ENCODE measurements around the gene DOCK3.

DNA sequence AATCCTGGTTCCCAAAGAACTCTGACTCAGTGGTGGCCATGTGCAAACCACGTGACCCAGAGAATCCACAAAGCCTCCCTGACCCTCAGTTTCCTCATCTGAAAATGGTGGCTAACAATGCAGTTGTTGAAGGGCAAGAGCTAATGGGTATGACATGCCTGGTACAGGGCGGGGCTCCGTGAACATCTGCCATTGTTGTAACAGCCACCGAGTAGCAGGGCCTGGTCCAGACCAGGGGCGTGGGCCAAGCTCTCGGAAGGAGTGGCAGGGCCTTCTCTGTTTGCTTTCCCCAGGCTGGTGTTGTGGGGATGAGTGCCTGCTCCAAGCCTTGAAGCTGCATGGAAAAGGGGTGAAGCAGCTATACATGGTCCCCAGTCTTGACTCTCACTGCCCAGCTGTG, 44.3 kb upstream of the DOCK3 start:
- TF ChIP-seq, protein P1, sequence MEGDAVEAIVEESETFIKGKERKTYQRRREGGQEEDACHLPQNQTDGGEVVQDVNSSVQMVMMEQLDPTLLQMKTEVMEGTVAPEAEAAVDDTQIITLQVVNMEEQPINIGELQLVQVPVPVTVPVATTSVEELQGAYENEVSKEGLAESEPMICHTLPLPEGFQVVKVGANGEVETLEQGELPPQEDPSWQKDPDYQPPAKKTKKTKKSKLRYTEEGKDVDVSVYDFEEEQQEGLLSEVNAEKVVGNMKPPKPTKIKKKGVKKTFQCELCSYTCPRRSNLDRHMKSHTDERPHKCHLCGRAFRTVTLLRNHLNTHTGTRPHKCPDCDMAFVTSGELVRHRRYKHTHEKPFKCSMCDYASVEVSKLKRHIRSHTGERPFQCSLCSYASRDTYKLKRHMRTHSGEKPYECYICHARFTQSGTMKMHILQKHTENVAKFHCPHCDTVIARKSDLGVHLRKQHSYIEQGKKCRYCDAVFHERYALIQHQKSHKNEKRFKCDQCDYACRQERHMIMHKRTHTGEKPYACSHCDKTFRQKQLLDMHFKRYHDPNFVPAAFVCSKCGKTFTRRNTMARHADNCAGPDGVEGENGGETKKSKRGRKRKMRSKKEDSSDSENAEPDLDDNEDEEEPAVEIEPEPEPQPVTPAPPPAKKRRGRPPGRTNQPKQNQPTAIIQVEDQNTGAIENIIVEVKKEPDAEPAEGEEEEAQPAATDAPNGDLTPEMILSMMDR (conservative IDR thresholded peaks at IDR 0.05; ENCODE audit: low read depth, low read length): no peak
- TF ChIP-seq FOS (IDR thresholded peaks at IDR 0.05; ENCODE audit: low read depth, low read length) (no peak), POLR2A (IDR thresholded peaks at IDR 0.05; ENCODE audit: low read depth, low read length) (no peak), RAD21 (IDR thresholded peaks at IDR 0.05; ENCODE audit: low read length) (no peak), NFE2L2 (IDR thresholded peaks at IDR 0.05; ENCODE audit: low read depth, low read length) (no peak), RCOR1 (IDR thresholded peaks at IDR 0.05; ENCODE audit: insufficient replicate concordance, low read length) (no peak), CEBPB (IDR thresholded peaks at IDR 0.05; ENCODE audit: low read depth, low read length) (no peak), SMC3 (IDR thresholded peaks at IDR 0.05; ENCODE audit: low read depth, low read length) (no peak)
- TF ChIP-seq, protein P2, sequence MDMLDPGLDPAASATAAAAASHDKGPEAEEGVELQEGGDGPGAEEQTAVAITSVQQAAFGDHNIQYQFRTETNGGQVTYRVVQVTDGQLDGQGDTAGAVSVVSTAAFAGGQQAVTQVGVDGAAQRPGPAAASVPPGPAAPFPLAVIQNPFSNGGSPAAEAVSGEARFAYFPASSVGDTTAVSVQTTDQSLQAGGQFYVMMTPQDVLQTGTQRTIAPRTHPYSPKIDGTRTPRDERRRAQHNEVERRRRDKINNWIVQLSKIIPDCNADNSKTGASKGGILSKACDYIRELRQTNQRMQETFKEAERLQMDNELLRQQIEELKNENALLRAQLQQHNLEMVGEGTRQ (IDR thresholded peaks at IDR 0.05; ENCODE audit: low read depth, low read length): no peak

All from IMR-90 (cell line).